ENCODE results near the gene RTKN2. TPM values are rescaled to one million over a fixed set of nuclear protein-coding genes. Genes with fewer than 3 reads are reported as not detected.

RTKN2 gene
- total and polyA plus RNA-seq, 9 of the 15 experiments (the other 6 are each of a cell fraction or from before 2014, with no cell fraction given) = 0.03 to 0.11 (median 0.05) TPM; not detected in 2

DNA sequence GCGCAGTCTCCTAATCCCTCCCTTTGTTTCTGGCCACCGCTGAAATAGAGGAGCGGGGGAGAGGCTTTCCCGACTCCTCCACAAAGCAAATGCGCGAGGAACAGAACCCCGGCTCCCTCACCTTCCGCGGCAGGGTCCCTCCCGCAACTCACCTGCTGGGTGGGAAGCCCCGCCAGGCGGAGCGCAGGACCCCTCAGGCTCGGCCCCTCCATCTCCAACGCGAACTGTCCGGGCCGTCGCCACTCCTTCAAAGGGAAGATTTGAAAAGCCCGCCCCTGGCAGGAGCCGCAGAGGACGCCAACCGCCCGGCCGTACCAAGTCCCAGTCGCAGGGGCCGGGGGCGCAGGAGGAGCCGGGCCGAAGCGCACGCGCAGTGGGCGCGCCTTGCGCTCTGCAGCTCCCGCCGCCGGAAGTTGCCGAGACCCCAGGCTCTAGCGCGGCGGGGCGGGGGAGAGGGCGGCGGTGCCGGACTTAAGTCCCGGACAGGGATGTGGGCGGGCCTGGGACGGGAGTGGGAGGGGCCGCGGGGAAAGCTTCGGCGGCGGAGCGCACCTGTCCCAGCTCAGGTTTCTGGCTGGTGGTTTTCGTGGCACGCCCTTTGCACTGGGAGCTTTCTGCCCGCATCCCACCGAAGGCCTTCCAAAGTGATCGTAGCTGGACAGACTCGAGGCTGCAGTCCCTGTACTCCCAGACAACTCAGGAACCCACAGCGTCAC lies at the start of gene RTKN2 (continued):
- TF ChIP-seq, protein P1, sequence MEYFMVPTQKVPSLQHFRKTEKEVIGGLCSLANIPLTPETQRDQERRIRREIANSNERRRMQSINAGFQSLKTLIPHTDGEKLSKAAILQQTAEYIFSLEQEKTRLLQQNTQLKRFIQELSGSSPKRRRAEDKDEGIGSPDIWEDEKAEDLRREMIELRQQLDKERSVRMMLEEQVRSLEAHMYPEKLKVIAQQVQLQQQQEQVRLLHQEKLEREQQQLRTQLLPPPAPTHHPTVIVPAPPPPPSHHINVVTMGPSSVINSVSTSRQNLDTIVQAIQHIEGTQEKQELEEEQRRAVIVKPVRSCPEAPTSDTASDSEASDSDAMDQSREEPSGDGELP (CRISPR knock-in tag; IDR thresholded peaks at IDR 0.05; ENCODE audit: borderline replicate concordance) = peak; percentile 55; the same call in 1 of the 2 replicates
- TF ChIP-seq GABPA (tag; conservative IDR thresholded peaks at IDR 0.05; ENCODE audit: low read depth) (peak; percentile 43; the same call in 1 of the 2 replicates), ZNF232 (CRISPR knock-in tag; IDR thresholded peaks at IDR 0.05) (no peak), ZNF146 (CRISPR knock-in tag; IDR thresholded peaks at IDR 0.05; ENCODE audit: unreplicated experiment) (no peak)
- TF ChIP-seq, protein P2, sequence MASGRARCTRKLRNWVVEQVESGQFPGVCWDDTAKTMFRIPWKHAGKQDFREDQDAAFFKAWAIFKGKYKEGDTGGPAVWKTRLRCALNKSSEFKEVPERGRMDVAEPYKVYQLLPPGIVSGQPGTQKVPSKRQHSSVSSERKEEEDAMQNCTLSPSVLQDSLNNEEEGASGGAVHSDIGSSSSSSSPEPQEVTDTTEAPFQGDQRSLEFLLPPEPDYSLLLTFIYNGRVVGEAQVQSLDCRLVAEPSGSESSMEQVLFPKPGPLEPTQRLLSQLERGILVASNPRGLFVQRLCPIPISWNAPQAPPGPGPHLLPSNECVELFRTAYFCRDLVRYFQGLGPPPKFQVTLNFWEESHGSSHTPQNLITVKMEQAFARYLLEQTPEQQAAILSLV (tag; IDR thresholded peaks at IDR 0.05) = no peak
- TF ChIP-seq, protein P3, sequence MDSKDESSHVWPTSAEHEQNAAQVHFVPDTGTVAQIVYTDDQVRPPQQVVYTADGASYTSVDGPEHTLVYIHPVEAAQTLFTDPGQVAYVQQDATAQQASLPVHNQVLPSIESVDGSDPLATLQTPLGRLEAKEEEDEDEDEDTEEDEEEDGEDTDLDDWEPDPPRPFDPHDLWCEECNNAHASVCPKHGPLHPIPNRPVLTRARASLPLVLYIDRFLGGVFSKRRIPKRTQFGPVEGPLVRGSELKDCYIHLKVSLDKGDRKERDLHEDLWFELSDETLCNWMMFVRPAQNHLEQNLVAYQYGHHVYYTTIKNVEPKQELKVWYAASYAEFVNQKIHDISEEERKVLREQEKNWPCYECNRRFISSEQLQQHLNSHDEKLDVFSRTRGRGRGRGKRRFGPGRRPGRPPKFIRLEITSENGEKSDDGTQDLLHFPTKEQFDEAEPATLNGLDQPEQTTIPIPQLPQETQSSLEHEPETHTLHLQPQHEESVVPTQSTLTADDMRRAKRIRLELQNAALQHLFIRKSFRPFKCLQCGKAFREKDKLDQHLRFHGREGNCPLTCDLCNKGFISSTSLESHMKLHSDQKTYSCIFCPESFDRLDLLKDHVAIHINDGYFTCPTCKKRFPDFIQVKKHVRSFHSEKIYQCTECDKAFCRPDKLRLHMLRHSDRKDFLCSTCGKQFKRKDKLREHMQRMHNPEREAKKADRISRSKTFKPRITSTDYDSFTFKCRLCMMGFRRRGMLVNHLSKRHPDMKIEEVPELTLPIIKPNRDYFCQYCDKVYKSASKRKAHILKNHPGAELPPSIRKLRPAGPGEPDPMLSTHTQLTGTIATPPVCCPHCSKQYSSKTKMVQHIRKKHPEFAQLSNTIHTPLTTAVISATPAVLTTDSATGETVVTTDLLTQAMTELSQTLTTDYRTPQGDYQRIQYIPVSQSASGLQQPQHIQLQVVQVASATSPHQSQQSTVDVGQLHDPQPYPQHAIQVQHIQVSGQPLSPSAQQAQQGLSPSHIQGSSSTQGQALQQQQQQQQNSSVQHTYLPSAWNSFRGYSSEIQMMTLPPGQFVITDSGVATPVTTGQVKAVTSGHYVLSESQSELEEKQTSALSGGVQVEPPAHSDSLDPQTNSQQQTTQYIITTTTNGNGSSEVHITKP (IDR thresholded peaks at IDR 0.05; ENCODE audit: partially characterized antibody) = peak; percentile 98

Measured in K562 (cell line).